ENCODE measurements around the gene NCAPH2. TPM values are rescaled to one million over a fixed set of nuclear protein-coding genes. Genes with fewer than 3 reads are reported as not detected.
A peak's percentile ranks its signal among the peaks of the same experiment; 100 is the strongest.

NCAPH2 gene
- total and polyA plus RNA-seq, 2 of the 8 experiments (the other 6 are each of a cell fraction or from before 2014, with no cell fraction given): 62.2 to 81.6 TPM

- Histone ChIP-seq H3K9ac (replicated peaks in 1 of 4; ENCODE audit: extremely low read depth in 1 of 4, low read depth in 3 of 4, low read length in 3 of 4) (no peak overlapping the region), H3K36me3 (ENCODE audit: control insufficient read depth in 2 of 4, insufficient read depth in 4 of 4, low read length in 3 of 4) (no peaks in the 10 kb centered on the region), H3K4me3 (ENCODE audit: extremely low read depth in 1 of 4, insufficient read depth in 2 of 4, low read depth in 3 of 4, low read length in 4 of 4) (no peak overlapping the region), H3K23ac (ENCODE audit: insufficient read length) (no peak overlapping the region), H3K4ac (replicated peaks; ENCODE audit: insufficient read length, low read depth, low read length) (no peak overlapping the region), H3K4me2 (ENCODE audit: insufficient read depth in 1 of 2, low read depth in 2 of 2, low read length in 2 of 2) (no peak overlapping the region), H2AFZ (ENCODE audit: low read length) (no peak overlapping the region; the same call in 1 of the 2 replicates), H3K56ac (replicated peaks; ENCODE audit: insufficient read length, low read depth, low read length) (no peak overlapping the region), H2BK5ac (ENCODE audit: low read depth, low read length) (no peak overlapping the region), H4K91ac (replicated peaks; ENCODE audit: insufficient read length, low read length) (no peak overlapping the region), H4K20me1 (replicated peaks in 1 of 2; ENCODE audit: control insufficient read depth in 1 of 2, insufficient read depth in 2 of 2, low read length in 2 of 2) (no peaks in the 10 kb centered on the region), H2BK15ac (ENCODE audit: low read length) (no peak overlapping the region), H2AK5ac (ENCODE audit: low read depth, low read length) (no peak overlapping the region), H4K8ac (ENCODE audit: extremely low read depth, insufficient read depth, low read length) (no peak overlapping the region; the same call in 1 of the 2 replicates), H3K18ac (ENCODE audit: extremely low read depth, low read length) (no peak overlapping the region), H3K23me2 (ENCODE audit: low read depth, low read length) (no peaks in the 10 kb centered on the region), H3K79me1 (ENCODE audit: low read depth, low read length) (no peaks in the 10 kb centered on the region), H3K4me1 (replicated peaks in 1 of 4; ENCODE audit: control insufficient read depth in 3 of 4, insufficient read depth in 4 of 4, low read length in 3 of 4) (peaks cover 0 to 5% (median 0%) of the 10 kb centered on the region in 4 experiments; a peak in 1 of 7 replicates), H3K14ac (ENCODE audit: insufficient read length) (no peak overlapping the region), H2BK20ac (ENCODE audit: low read length) (no peak overlapping the region), H4K5ac (ENCODE audit: insufficient read length, low read depth, low read length) (no peak overlapping the region), H3K9me3 (ENCODE audit: insufficient read depth in 2 of 2, low read depth in 1 of 2, low read length in 1 of 2) (no peaks in the 10 kb centered on the region), H2BK12ac (ENCODE audit: low read depth, low read length) (0 out of 2 replicates have a peak overlapping the region, but pooled peaks have one; percentile 2), H2BK120ac (replicated peaks; ENCODE audit: low read depth, low read length) (no peak overlapping the region), H3K79me2 (ENCODE audit: control insufficient read depth in 1 of 2, insufficient read depth in 2 of 2, low read length in 2 of 2) (no peaks in the 10 kb centered on the region), H3K27ac (ENCODE audit: low read depth, low read length) (no peak overlapping the region), H3K27me3 (replicated peaks in 1 of 4; ENCODE audit: control insufficient read depth in 3 of 4, extremely low read depth in 1 of 4, insufficient read depth in 3 of 4, low read length in 3 of 4) (peaks cover 0 to 13% (median 7%) of the 10 kb centered on the region in 4 experiments; a peak in 5 of 7 replicates)
- no peak for FAIRE-seq
- 91% methylated on average over 51 of the region's 68 CpGs; no CpG with 5 or more reads in 1 of the 2 experiments for WGBS, 2 experiments (ENCODE audit: extremely low coverage in 1 of 2, insufficient coverage in 1 of 2, insufficient read length in 1 of 2, insufficient replicate concordance in 2 of 2, low coverage in 1 of 2, low lambda C conversion rate in 2 of 2, missing lambda C conversion rate in 1 of 2)
- CTCF ChIA-PET (ENCODE audit: partially characterized antibody): interaction anchor here (0.8 to 2.2 kb wide), 7 partner anchors 14 to 226 kb away, joined by 3 to 9 read pairs (median 3); no protein-coding TSS in a partner anchor
- peak in 1 of 2 experiments; percentile 56 for DNase-seq (ENCODE audit: low read depth in 1 of 2, low spot score in 2 of 2)
- POLR2A ChIA-PET (ENCODE audit: partially characterized antibody): no interaction called here
- TF ChIP-seq PHF8 (conservative IDR thresholded peaks at IDR 0.05; ENCODE audit: low read depth, low read length): no peak
- TF ChIP-seq SP1 (IDR thresholded peaks at IDR 0.05; ENCODE audit: low read depth, low read length): no peak
- TF ChIP-seq CHD1 (IDR thresholded peaks at IDR 0.05; ENCODE audit: low read depth, low read length): no peak
- no peak for TF ChIP-seq GTF2F1 (IDR thresholded peaks at IDR 0.05; ENCODE audit: borderline replicate concordance, low read depth, low read length)
- TF ChIP-seq ZNF274 (IDR thresholded peaks at IDR 0.05; ENCODE audit: borderline replicate concordance, extremely low read depth, low read length): no peak
- no peak for TF ChIP-seq USF2 (IDR thresholded peaks at IDR 0.05; ENCODE audit: low read length)
- TF ChIP-seq ATF3 (IDR thresholded peaks at IDR 0.05; ENCODE audit: insufficient read depth, low read depth, low read length): no peak
- no peak for TF ChIP-seq NANOG (IDR thresholded peaks at IDR 0.05; ENCODE audit: insufficient read depth, low read depth, low read length, poor library complexity, severe bottlenecking)
Measured at GRCh38 chr22:50548921-50549790, 41.1 kb downstream of the NCAPH2 start.

Measured in H1 (cell line).